T-helper 1 cell treated with Interleukin-12 subunit alpha and Interleukin-12 subunit beta and Interleukin-4 antibody, amounts not matched to agents 30 μg/mL and 1 μg/mL, for 36 hours (primary cell): ENCODE measurements around the gene CIP2A.

ENCODE experiments used
- H3K27ac Mint-ChIP-seq: one replicate; pipeline ENCODE4 v1.8.0; 2021; ENCODE audit warnings: mild to moderate bottlenecking, mixed read lengths
- H3K27me3 Mint-ChIP-seq: one replicate; pipeline ENCODE4 v1.8.0; 2021; ENCODE audit warnings: low read depth, mixed read lengths
- H3K36me3 Mint-ChIP-seq: one replicate; pipeline ENCODE4 v1.8.0; 2021; ENCODE audit warnings: low read depth, mixed read lengths
- H3K4me1 Mint-ChIP-seq: one replicate; pipeline ENCODE4 v1.8.0; 2021; ENCODE audit warnings: low read depth, mixed read lengths
- H3K4me3 Mint-ChIP-seq: one replicate; pipeline ENCODE4 v1.8.0; 2021; ENCODE audit warnings: mild to moderate bottlenecking, moderate library complexity, mixed read lengths
- H3K9me3 Mint-ChIP-seq: one replicate; pipeline ENCODE4 v1.8.0; 2021; ENCODE audit warnings: mixed read lengths

CIP2A gene

DNA sequence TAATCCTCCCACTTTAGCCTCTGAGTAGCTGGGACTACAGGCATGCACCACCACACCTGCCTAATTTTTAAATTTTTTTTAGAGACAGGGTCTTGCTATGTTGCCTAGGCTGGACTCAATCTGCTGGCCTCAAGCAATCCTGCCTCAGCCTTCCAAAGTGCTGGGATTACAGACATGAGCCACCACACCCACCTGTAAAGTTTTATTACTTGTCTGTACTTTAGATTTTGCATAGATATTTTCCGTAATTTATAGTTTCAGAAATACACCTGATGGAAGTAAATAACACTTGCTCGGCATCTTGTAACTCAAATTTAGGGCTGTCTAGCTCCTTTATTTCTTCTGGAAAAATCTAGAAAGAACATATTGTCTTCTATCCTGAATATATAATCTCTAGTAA is 6.1 kb upstream of the CIP2A start:
- Mint-ChIP-seq H3K9me3 (no peaks in the 10 kb centered on the region), H3K4me3 (no peak overlapping the region), H3K27me3 (no peaks in the 10 kb centered on the region), H3K27ac (no peak overlapping the region), H3K4me1 (peaks cover 21% of the 10 kb centered on the region), H3K36me3 (no peaks in the 10 kb centered on the region)

DNA sequence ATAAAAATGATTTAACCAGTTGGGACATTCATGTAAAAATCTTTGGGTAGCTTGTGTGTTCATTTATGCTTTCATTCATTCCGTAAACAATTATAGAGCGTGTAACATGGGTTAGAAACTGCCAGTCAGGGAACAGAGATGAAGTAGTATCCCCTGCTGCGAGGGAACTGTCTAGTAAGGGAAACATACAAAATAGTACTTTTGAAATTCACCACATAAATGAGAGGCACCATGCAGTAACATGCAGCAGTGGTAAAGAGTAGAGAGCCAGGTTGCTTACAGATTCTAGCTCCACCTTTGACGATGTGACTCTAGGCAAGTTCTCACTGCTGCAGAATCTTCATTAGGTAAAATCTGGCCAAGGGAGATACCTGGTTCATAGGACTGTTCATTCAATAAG is 1.2 kb upstream of the CIP2A start:
- Mint-ChIP-seq H3K27ac (peak overlapping the region; percentile 99), H3K4me1 (peaks cover 43% of the 10 kb centered on the region), H3K27me3 (no peaks in the 10 kb centered on the region), H3K4me3 (peak overlapping the region; percentile 99), H3K36me3 (peaks cover 1% of the 10 kb centered on the region), H3K9me3 (no peaks in the 10 kb centered on the region)

DNA sequence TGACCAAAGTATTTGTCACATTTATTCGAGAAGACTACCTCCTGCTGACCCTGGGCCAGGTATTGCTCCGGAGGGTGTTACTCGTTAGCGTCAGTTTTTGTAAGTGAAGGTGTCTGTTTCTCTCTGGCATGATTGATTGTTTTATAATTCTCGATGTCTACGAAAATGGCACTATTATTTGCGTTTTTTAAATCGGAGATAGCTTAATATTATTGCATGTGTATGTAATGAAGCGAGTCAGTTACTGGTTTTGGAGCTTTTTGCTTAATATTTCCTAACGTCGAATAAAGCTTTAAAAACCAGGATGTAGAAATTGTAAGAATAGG is 723 bp upstream of the CIP2A start:
- Mint-ChIP-seq H3K27ac (peak overlapping the region; percentile 99), H3K4me3 (peak overlapping the region; percentile 99), H3K4me1 (peaks cover 47% of the 10 kb centered on the region), H3K36me3 (peaks cover 1% of the 10 kb centered on the region), H3K9me3 (no peaks in the 10 kb centered on the region), H3K27me3 (no peaks in the 10 kb centered on the region)

DNA sequence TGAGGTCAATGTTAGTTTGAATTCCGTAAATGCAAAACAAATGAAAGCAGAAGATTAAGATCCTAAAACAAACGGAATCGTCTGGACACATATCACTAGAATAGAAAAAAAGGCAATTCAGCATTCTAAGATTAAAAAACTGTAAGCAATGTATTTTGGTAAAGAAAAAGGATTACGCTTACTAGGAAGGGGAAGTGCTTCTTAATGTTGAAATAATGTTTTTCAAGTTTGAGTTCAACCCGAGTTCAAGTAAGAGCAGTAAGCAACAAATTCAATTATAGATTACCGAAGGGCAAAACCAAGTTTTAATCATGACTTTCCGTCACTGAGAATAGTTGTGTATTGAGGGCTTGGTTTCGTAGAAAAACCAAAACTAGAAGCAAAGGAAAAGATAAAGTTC is 637 bp downstream of the CIP2A start:
- Mint-ChIP-seq H3K4me3 (peak overlapping the region; percentile 99), H3K9me3 (no peaks in the 10 kb centered on the region), H3K4me1 (peaks cover 50% of the 10 kb centered on the region)

DNA sequence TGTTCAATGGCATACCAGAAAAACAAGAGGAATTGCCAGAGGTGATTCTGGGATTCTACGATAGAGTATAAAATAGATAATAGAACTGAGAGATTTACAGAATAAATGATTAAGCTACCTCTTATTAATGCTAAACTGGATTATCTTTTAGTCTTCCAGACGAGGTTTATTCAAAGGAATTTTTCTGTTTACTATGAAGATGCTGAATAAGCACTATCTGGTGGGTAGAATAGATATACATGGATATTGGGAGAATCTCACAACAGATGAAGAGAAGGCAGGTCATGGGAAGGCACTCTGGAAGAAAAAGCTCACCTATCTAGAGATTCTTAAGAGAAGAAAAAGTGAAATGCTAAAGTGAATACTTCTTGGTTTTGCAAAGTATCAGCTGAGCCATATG is 11.2 kb downstream of the CIP2A start:
- H3K27me3 Mint-ChIP-seq = no peaks in the 10 kb centered on the region
- H3K27ac Mint-ChIP-seq = no peak overlapping the region
- H3K4me1 Mint-ChIP-seq = peaks cover 10% of the 10 kb centered on the region
- no peak overlapping the region for H3K4me3 Mint-ChIP-seq
- no peaks in the 10 kb centered on the region for H3K9me3 Mint-ChIP-seq
- peaks cover 38% of the 10 kb centered on the region for H3K36me3 Mint-ChIP-seq

More for the DNA sequence above, 637 bp downstream of the CIP2A start:
- peak overlapping the region; percentile 99 for H3K27ac Mint-ChIP-seq
- no peaks in the 10 kb centered on the region for H3K27me3 Mint-ChIP-seq
- H3K36me3 Mint-ChIP-seq = peaks cover 1% of the 10 kb centered on the region

DNA sequence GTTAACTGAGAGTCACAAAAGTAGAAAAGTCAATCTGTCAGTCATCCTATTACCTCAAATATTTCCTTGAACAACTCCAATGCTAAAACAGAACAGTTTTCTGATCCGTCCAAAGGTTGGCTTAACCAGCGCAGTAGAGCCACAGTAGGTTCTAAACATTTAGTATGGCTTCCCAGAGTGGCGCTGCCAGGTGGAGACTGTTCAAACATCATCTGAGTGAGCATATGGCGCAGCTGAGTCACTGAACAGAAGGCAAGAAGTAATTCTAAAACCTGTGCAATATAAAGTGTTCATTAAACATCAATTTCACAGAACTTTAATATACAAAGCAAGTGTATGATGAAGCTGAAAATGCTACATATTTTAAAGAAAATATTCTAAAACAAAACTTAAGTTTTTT is 19.9 kb downstream of the CIP2A start:
- Mint-ChIP-seq H3K36me3 (peaks cover 33% of the 10 kb centered on the region), H3K27me3 (no peaks in the 10 kb centered on the region), H3K9me3 (no peaks in the 10 kb centered on the region), H3K4me3 (no peak overlapping the region), H3K4me1 (peaks cover 7% of the 10 kb centered on the region), H3K27ac (no peak overlapping the region)

DNA sequence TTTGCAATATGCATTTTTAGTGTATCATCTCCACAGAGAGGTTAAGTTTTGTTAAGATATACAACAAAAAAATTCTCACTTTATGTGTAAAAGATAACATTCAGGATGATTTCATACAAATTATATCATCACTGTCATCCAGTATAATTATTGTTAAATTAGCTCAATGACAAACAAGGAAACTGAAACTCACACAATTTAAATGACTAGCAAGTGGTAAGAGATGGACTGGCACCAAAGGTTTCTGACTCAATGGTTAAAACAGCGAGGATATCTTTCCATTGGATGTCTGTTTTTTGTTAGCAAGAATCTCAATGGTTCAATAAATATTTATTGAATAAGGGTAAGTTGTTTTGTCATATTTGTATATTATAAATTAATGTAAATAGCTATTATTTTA is 22.6 kb downstream of the CIP2A start:
- Mint-ChIP-seq H3K27me3 (no peaks in the 10 kb centered on the region), H3K4me3 (no peak overlapping the region), H3K9me3 (no peaks in the 10 kb centered on the region), H3K27ac (no peak overlapping the region), H3K36me3 (peaks cover 24% of the 10 kb centered on the region), H3K4me1 (peaks cover 11% of the 10 kb centered on the region)

DNA sequence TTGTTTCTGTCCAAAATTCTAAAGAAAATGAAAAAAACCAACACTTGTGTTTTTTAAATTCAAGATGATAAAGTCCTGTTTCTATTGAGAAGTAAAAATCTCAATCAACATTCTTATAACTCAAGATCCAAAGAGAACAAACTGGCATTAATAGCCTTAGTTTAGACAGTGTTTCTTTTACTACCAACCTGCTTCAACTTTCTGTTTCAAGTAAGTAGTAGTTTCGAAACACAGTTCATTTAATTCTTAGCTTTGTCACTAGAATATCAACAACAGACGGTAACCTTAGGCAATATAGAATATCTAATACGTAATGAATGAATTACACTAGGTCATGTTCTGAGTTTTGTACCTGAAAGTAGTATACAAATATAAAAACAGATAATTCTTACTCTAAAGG is 23.7 kb downstream of the CIP2A start:
- no peak overlapping the region for H3K4me3 Mint-ChIP-seq
- H3K27ac Mint-ChIP-seq = no peak overlapping the region
- H3K36me3 Mint-ChIP-seq = peaks cover 28% of the 10 kb centered on the region
- H3K27me3 Mint-ChIP-seq = no peaks in the 10 kb centered on the region
- H3K4me1 Mint-ChIP-seq = peaks cover 11% of the 10 kb centered on the region
- H3K9me3 Mint-ChIP-seq = no peaks in the 10 kb centered on the region

DNA sequence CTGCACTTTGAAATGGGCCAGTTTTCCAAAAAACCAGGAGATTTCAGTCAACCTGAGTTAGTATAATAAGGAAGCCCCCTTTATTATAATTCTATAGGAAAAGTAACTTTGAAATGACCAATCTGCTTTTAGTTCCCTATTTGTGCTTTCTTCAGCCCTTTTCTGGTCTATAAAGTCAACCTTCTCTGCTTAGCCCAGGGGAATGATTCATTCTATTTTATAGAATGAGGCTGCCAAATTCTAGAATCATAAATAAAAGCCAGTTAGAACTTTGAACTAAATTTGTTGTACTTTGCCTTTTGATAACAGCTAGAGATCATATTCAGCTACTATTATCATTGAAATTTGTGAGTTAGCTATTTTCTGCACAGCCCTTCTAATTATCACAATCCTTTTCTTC is 24.7 kb downstream of the CIP2A start:
- Mint-ChIP-seq H3K4me1 (peaks cover 11% of the 10 kb centered on the region), H3K9me3 (no peaks in the 10 kb centered on the region), H3K4me3 (no peak overlapping the region), H3K27me3 (no peaks in the 10 kb centered on the region), H3K27ac (no peak overlapping the region), H3K36me3 (peaks cover 28% of the 10 kb centered on the region)

DNA sequence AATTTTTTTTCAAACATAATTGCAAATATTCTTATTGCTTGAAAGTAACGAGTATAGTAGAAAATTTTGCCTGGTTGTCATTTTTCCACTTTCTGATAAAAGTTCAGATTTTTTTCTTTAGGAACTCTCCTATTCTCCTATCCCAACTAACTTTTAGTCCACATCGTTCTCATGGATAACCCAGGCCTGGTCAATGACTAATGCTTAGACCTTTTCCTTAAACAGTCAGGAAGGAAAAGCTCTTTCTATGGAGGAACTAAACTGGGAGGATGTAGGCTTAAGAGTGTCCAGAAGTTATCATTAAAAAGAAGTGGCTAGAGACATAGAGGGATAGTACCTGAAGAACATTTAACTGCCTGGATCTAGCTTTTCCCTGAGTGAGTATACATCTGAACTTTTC is 26.7 kb downstream of the CIP2A start:
- H3K27me3 Mint-ChIP-seq = no peaks in the 10 kb centered on the region
- no peak overlapping the region for H3K27ac Mint-ChIP-seq
- no peaks in the 10 kb centered on the region for H3K9me3 Mint-ChIP-seq
- peaks cover 32% of the 10 kb centered on the region for H3K36me3 Mint-ChIP-seq
- H3K4me3 Mint-ChIP-seq = no peak overlapping the region
- H3K4me1 Mint-ChIP-seq = peaks cover 11% of the 10 kb centered on the region

DNA sequence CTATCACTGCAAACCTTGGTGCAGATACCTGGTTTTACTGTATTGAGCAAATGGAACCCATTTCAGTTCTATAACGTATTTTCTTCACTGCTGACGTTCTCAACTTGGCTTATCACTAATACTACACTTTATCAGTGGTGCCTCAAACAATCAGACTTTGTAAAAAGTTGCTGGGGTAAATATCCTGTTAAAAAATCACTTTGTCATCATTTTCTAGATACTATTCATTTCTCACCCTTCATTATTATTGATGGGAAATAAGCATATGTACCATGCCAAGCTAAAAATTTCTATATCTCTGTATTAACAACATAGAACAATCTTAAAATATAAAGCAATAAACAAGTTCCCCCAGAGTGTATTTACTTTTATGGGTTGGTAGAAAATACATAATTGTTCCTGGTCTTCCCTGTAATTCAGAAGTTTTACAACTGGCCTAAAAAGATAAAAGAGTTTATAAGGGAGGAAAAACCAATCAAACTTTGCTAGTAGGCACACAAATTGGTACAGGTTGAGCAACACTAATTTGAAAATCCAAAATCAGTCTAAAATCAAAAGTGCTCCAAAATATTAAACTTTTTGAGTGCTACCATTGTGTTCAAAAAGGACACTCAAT is 33.2 kb downstream of the CIP2A start:
- no peak overlapping the region for H3K4me3 Mint-ChIP-seq
- H3K9me3 Mint-ChIP-seq = no peaks in the 10 kb centered on the region
- H3K27me3 Mint-ChIP-seq = no peaks in the 10 kb centered on the region
- H3K27ac Mint-ChIP-seq = no peak overlapping the region
- H3K4me1 Mint-ChIP-seq = peaks cover 5% of the 10 kb centered on the region
- H3K36me3 Mint-ChIP-seq = peaks cover 25% of the 10 kb centered on the region

DNA sequence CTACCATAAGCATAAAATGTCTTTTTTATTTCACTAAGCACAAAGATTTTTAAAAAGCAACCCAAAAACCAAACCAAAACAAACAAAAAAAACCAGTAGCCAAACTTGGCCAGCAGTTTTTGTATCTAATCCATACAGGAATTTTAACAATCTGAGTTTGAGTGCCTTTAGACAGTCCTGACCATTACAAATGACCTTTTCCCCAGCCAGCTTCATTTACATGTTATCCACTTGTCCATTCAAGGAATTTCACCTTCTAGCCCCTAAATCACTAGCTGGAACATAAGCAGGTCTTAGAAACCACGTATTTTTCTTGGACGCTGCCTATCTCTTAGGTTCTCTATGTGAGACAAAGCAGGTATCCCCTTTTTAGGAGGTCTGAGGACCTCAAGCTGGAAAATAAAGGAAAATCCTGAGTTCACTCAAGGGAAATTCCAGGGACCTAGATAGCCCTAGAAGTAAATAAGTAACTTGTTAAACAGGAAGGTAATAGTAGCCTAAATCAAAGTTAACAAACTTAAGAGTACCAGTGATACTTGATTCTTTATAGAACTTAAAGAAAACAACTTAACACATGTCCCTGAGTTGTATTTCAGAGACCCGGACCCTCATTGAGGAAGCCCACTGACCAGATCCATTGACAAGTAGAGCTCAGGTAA is 34.2 kb downstream of the CIP2A start:
- no peak overlapping the region for H3K4me3 Mint-ChIP-seq
- no peaks in the 10 kb centered on the region for H3K9me3 Mint-ChIP-seq
- no peak overlapping the region for H3K27ac Mint-ChIP-seq
- no peaks in the 10 kb centered on the region for H3K27me3 Mint-ChIP-seq
- H3K36me3 Mint-ChIP-seq = peaks cover 23% of the 10 kb centered on the region
- peaks cover 5% of the 10 kb centered on the region for H3K4me1 Mint-ChIP-seq

DNA sequence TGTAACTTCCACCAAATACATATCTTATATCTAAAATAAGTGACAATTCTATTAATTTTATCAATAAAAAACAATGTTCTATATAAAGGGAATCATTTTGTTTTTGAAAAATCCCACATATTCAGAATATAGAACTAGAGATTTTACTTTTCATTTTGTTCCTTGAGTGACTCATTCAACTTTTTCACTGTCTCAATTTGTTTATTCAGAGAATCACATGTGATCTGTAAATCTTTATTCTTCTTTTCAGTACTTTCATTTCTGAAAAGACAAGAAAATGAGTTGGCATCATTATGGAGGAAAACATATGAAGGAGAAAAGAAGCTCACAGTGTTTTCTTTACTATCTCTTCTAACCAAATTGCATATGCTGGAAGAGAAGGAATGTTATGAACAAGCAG is 35.0 kb downstream of the CIP2A start:
- Mint-ChIP-seq H3K27ac (no peak overlapping the region), H3K36me3 (peaks cover 21% of the 10 kb centered on the region), H3K9me3 (no peaks in the 10 kb centered on the region)

DNA sequence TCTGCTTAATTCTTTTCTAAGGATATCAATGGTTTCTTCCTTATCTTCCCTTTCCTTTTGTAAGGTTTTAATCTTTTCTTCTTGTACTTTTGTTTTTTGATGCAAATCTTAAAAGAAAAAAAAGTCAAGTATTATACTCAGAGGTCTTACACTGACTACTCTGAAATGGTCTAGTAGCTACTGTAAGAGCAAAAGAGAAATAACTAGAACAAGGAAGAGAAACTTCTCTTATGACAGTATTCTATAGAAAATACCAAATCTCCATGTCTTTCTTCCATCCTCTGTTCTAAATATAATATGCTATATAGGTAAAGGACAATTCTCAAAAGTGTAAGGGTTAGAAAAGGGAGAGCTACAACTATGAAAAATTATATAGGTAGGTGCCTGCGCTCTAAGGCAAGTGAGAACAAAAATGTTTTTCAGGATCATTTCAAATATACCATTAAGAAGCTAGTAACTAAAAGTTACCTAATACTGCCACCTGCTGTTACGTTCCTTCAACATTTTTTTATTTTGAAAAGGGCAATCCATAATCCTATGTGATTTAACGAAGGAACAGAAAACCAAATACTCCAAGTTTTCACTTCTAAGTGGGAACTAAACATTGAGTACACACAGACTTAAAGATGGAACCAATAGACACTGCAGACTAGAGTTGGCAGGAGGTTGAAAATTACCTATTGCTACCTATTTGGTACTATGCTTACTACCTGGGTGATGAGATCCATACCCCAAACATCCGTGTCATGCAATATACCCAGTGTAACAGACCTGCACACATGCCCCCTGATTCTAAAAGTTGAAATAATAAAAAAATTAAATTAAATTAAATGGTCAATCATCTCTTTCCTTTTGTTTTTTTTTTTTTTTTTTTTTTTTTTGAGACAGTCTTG is 36.7 kb downstream of the CIP2A start:
- H3K27ac Mint-ChIP-seq = no peak overlapping the region
- H3K4me1 Mint-ChIP-seq = peaks cover 5% of the 10 kb centered on the region
- H3K36me3 Mint-ChIP-seq = peaks cover 16% of the 10 kb centered on the region

More for the DNA sequence above, 35.0 kb downstream of the CIP2A start:
- Mint-ChIP-seq H3K27me3 (no peaks in the 10 kb centered on the region), H3K4me3 (no peak overlapping the region), H3K4me1 (peaks cover 5% of the 10 kb centered on the region)

DNA sequence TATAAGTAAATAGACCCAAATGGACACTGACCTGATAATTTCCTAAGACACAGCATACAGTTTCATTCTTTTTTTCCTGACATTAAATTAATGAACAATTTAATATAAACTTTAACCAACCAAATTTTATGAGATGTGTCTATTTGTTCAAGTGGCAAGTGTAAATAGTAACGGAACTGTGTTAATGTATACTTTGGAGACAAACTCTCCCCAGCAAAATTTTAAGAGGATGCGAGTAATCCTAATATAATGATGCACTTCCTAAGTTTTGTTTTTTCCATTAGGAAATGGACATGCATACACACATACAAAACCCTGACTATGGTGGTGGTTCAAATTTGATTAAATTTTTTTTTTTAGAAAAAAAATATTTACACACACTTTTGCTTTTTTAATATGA is 40.4 kb downstream of the CIP2A start:
- Mint-ChIP-seq H3K36me3 (peaks cover 22% of the 10 kb centered on the region), H3K4me1 (peaks cover 8% of the 10 kb centered on the region), H3K9me3 (no peaks in the 10 kb centered on the region), H3K27ac (no peak overlapping the region), H3K27me3 (no peaks in the 10 kb centered on the region), H3K4me3 (no peak overlapping the region)

More for the DNA sequence above, 36.7 kb downstream of the CIP2A start:
- H3K9me3 Mint-ChIP-seq = no peaks in the 10 kb centered on the region
- H3K27me3 Mint-ChIP-seq = no peaks in the 10 kb centered on the region
- H3K4me3 Mint-ChIP-seq = no peak overlapping the region
